GM21529 (cell line): ENCODE measurements around the gene ZNF629.

ENCODE experiments used
- ATAC-seq: cut with Tn5 transposase; IDR thresholded peaks from one replicate; pipeline ENCODE4 v1.9.1; 2021; ENCODE audit not compliant: unreplicated experiment

The ZNF629 gene

DNA sequence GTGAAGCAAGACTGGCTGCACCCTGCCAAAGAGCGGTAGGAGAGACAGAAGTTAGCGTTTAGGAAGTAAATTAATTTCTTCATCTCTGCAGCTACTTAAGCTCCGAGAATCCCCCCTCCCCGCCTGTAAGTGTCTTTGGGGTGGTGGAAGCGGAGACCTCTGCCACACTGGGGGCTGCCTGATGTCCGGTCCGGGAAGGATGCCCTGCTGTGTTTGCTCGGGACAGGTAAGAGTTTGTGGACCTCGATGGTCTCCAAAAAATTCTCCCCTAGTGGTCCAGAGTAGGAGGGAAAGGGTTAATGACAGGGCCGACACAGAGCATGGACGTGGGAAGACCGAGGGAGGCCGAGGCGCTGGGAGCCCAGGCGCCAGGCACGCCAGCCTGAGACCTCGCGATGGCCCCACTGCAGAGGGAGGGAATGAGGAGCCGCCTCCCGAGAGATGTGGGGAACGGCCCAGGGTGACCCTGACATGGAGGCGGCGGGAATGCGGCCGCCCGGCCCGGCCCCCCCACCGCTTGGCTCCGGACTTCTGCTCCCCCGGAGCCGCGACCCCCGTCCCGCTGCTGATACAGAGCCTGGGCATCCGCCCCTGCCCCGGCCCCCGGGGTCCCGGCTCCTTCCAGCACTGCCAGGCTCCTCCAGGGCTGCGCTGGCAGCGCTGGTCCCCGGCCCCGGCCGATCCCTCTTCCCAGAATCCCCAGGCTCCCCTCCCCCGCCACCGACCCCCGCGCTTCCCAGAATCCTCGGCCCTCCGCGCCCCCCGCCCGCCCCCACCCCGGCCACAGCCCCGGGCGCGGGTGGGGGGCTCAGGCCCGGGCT, 680 bp downstream of the ZNF629 start:
- no peak for ATAC-seq

DNA sequence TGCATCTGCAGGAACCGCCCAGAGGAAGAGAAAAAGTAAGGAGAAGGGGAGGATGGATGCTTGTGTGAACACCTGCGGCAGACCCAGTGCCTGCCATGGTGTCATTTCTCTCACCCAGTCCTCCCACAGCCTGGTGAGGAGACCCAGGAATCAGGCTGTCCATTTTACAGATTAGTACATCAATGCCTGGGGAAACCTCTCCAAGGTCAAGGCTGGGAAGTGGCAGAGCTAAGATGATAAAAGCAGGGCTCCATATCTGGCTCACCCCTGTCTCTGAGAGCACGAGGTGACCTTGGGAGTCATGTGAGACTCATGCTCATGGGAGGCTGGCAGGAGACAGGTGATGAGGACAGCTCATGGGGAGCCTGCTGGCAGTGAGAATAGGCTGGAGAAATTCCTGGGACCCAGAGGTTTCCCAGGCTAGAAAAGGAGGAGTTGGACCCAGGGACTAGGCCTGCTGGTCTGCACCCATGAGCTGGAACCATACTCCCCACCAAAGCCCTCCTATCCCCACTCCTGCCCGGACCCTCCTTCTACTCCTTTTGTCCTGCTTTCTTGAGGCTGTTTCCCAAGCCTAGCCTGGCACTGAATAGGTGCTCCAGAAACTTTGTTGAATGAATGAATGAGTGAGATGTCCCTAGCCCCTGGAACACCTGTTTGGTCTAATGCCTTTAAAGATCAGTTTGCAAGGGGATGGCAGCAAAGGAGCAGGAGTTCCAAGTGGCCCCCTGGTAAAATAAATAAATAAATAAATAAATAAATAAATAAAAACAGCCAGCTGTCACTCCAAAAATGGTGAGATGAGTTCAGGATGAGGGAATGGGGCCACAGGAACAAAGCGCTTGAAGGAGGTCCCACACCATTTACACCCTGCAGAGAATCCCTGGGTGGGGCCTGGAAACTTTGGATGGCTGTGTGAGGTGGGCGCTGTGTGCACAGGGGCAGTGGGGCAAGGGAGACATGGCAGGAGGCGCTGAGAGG, 1.6 kb downstream of the ZNF629 start:
- ATAC-seq: no peak

DNA sequence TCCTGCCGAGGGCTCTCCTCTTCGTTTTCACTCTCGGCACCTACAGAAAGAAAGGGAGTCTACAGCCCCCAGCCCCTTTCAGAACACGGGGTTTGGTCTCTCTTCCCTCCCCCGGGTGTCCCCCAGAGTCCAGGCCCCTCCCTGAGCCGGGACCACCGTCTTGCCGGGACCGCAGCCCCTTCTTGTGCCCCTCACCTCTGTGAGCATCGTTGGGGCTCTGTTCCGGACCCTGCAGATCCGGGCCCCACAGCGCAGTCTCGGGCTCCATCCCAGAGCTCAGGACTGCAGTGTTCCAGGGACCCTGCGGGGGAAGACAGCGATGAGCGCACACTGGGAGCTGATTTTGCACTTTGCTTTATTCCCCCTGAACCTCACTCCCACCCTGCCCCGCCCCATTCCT, 2.8 kb downstream of the ZNF629 start:
- ATAC-seq: no peak

DNA sequence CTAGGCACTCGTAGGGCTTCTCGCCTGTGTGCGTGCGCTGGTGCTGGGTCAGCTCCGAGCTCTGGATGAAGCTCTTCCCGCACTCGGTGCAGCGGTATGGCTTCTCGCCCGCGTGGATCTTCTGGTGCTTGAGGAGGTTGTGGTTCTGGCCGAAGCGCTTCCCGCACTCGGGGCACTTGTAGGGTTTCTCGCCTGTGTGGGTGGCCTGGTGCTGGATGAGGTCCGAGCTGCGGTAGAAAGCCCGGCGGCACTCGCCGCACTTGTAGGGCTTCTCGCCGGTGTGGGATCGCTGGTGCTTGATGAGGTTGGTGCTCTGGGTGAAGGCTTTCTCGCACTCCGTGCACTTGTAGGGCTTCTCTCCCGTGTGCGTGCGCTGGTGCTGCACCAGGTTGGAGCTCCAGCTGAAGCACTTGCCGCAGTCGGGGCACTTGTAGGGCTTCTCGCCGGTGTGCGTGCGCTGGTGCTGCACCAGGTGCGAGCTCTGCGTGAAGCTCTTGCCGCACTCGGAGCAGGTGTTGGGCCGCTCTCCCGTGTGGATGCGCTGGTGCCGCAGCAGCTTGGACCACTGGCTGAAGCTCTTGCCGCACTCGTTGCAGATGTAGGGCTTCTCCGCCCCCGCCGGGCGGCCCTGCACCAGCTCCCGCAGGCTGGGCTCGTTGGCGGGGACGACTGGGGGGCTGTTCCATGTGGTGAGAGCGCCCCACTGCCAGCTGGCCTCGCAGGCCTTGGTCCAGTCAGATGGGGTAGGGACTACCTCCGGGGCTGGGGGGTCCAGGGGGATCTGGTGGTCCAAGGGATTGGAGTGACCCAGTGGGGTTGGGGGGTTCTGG, 3.5 kb downstream of the ZNF629 start:
- no peak for ATAC-seq

DNA sequence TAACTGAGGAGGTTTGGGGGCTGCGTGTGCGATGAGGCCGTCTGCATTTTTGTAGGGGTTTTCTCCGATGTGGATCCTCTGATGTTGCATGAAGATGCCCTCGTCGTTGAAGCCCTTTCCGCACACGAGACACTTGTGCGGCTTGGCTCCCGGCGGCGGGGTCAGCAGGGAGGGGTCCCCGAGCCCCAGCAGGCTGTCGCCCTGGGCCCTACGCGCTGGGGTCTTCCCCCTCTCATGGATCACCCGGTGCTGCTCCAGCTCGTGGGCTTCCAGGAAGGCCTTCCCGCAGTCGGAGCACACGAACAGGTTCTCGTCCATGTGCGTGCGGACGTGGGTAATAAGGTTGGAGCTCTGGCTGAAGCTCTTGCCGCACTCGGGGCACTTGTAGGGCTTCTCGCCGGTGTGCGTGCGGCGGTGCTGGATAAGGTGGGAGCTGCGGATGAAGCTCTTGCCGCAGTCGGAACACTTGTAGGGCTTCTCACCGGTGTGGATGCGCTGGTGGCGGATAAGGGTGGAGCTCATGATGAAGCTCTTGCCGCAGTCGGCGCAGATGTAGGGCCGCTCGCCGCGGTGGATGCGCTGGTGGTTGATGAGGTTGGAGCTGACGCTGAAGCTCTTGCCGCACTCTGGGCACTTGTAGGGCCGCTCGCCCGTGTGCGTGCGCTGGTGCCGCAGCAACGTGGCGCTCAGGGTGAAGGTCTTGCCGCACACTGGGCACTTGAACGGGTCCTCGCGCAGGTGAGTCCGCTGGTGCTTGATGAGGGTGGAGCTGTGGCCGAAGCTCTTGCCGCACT, 4.3 kb downstream of the ZNF629 start:
- ATAC-seq: no peak

DNA sequence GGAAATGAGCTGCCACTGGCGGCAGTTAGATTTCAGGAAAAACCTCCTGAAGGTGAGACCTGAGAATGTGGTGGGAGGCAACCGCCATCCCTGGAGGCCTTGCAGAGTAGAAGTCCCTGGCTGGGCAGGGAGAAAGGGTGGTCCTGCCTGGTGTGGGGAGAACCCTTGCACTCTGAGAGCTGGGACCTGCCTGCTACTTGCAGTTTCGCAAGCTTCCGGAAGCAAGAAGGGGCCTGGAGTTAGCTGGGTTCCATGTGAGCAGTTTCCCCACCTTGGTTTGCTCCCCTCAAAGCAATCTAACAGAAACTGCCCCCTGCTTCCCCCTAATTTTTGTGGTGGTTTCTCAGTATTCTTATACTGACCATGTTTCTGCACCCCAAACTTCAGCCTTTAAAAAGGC, 6.5 kb downstream of the ZNF629 start:
- ATAC-seq: no peak

DNA sequence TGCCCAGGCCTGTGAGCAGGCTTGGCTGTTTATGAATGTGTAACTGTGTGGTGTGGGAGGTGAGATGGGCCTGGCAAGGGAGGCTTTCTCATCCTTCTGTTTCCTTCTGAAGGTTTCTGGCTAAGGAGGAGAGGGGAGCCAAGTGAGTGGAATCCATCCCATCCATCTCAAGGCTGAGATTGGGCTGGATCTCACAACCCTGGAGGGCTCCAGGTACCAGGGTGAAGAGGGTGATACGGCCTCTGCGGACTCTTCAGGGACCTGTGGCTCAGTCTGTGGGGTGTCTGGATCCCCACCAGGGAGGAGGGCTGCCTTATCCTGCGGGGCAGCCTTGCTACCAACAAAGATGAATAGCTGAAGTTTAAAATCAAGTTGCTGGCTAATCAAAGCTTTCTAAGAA, 7.0 kb downstream of the ZNF629 start:
- no peak for ATAC-seq

DNA sequence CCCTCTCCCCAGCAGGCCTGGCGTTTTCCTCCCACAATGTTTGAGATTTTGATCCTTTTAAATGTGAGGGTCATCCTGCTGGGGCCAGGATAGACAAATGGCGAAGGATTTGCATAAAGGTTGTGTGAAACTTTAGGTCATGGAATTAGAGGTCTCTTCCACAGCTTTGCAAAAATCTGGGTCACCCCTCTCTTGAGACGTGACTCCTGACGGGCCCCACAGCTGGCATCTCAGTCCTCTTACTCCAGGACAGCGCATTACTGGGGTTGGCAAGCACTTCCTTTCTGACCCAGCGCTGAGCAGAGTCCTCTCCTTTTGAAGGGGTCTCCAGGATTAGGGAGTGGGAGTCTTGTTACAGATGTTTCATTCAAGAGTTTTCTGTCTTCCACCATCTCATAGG, 7.4 kb downstream of the ZNF629 start:
- no peak for ATAC-seq

DNA sequence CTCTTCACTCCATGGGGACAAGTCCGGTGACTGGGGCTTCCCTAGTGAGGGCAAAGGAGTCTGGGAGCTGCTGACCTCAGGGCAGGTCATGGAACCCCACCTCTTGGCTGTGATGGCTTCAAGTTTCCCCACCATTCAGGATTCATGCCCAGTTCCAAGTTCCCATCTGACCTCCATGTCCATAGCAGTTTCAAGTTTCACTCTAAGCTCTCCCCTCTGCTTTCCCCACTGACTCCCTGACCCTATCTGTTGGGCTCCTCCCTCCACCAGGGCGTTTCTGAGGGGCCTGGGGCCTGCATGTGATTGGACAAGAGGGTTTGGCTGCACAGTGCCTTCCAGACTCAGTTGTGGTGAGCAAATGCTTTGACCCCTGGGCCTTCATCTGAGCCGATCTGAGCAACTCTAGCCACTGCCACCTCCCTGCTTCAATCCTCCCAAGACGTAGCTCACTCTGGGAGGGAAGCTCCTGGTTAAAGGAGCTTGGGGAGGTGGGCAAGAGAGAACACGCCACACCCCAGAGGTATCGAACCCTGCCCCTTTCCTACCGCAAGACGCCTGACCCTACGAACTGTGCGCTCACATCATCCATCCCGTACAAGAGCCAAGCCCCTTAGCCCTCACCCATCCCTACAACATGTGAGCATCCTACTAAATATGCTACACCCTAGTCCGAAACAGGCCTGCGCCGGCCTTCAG, 8.3 kb downstream of the ZNF629 start:
- ATAC-seq: no peak

DNA sequence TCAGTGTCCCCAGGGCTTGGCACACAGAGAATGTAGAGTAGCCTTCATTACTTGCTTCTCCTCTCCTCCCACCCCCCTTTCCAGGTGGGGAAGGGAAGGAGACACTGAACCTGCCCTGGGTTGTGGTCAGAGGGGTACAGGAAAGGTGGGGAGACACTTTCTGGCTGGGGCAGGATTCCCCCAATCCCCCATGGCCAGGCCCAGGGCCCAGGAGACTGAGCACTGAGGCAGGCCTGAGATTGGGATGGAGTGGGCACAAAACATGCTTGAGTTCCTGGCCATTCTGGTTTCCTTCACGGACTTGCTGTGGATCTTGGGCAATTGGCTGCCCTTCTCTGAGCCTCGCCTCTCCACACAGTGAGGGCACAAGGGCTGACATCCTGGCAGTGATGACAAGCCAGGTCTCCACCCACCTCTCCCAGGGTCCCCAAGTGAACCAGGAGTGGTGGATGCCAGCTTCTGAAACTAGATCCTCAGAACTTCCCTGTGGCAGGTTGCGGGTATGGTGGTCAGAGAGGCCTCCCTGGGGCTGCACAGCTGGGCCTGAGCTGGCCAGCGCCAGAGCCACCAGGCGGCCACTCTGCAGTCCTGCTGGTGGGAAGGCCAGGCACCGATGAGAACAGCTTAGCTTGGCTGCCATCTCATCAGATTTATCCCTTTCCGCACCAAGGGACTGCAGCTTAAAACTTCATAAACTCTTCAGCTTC, 9.3 kb downstream of the ZNF629 start:
- ATAC-seq: no peak

DNA sequence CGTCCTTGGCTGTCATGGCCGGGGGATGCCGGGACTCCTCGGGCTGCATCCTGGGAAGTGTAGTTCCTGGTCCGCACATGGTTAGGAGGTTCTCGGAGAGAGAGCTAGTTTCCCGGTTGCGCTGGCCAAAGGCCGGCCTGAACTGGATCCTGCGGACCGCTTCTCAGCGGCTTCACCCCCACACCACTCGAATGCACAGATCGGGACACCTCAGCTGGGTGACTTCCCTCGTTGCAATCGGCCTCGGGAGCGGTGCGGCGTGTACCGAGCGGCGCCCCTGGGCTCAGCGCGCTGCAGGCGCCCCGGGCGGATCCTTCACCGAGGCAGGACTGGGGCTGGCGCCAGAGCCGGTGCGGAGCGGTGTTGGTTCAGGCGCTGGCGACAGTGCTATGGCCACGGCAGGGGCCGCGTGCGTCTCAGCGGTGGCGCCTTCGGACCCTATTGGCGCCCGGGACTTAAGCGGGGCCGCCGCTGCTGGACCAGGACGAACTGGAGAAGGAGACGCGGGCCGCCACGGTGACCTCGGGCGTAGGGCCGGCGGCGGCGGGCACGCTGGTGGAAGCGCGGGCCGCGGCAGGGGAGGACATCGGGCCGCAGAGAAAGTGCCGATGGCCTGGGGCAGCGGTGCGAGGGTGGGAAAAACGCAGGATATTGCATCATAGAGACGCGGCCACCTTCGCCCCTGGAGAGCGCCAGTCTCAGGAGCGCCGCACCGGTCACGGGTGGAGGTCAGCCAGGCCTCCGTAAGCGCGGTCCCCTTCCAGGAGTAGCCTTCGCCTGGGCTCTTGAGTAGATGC, 11.4 kb downstream of the ZNF629 start:
- peak; percentile 67 for ATAC-seq

DNA sequence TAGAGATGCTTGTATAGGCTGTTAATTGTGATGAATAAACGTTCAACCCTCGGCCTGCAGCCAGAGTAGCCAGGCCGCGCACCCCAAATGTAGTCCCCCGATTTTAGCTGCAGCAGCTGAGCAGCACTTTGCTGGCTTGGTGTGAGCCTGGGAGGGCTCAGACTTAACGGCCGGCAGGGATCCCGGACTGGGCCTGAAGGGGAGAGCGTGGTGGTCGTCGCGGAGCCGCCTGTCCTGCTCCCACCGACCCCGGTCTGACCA, 11.9 kb downstream of the ZNF629 start:
- no peak for ATAC-seq

DNA sequence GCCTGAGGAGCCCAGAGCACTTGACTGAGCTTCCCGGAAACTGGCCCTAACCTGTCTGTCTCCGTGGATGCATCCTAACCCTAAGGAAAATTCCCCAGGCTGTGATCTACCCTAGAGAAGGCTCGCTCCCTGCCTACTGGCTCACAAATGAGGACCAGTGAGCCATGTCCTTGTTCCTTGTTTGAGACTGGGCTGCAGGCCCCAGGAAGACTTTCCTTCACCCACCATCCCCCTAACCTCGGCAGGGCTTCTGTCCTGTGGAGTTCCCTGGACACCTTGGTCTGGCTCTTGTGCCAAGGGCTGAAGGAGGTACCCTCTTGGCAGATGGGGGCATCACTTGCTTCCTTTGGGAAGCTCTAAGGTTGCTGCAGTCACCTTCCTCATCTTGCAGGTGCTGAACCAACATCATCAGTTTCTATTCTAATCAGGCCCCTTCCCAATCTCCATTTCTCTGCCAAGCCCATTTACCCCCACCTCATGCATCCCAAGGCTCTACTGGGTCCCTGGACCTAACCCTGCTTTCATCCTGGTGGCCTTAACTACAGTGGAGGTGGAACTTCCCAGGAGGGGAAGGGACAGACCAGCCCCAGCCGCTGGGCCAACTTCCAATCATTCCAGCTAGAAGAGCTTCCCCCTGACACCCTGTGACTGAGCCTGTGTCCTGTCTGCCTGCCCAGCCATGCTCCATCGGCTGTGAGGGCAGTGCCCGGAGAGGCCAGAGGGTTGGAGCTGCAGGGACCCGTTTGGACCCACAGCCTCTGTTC, 12.5 kb downstream of the ZNF629 start:
- no peak for ATAC-seq

DNA sequence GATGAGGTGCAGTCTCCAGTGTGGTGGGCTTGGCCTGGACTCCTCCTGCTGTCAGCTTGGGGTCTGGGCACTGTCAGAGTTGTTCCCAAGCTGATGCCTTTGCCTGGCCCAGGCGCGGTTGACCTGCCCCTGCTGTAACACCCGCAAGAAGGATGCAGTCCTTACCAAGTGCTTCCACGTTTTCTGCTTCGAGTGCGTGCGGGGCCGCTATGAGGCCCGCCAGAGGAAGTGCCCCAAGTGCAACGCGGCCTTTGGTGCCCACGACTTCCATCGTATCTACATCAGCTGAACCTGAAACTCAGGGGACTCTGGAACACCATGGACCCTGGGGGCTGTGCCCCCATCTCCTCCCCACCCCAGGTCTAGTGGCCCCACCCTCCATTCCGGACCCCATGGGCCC, 13.2 kb downstream of the ZNF629 start:
- no peak for ATAC-seq

DNA sequence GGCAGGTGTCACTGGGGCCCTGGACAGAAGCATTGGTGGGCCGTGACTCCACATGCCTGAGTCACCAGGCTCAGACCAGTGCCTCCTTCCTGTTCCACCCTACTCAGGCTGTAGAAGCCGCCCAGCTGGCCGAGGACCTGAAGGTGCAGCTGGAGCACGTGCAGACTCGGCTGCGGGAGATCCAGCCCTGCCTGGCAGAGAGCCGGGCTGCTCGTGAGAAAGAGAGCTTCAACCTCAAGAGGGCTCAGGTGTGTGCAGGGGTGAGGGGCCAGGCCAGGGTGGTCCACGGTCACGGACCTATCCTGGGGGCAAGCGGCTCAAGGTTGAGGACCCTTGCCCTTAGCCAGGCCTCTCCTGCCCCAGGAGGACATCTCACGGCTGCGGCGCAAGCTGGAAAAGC, 15.3 kb downstream of the ZNF629 start:
- ATAC-seq: no peak

DNA sequence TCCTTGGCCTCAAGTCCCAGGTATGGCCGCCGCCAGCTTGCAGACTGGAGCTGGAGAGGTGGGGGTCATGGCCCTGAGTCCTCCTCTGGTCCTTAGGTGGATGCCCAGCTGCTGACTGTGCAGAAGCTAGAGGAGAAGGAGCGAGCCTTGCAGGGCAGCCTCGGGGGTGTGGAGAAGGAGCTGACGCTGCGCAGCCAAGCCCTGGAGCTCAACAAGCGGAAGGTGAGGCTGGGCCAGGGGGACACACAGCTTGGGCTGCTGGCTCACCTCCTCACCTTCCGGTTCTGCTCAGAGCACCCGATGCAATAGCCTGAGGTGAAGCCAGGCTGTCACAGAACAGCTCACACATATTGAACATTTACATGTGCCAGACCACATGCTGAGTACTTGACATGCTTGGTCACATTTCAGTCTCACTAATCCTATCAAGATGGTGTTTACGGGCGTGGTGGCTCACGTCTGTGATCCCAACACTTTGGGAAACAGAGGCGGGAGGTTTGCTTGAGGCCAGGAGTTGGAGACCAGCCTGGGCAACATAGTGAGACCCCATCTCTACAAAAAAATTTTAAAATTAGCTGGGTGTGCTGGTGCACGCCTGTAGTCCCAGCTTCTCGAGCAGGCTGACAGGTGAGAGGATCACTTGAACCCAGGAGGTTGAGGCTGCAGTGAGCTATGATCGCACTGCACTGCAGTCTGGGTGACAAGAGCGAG, 17.5 kb downstream of the ZNF629 start:
- no peak for ATAC-seq

DNA sequence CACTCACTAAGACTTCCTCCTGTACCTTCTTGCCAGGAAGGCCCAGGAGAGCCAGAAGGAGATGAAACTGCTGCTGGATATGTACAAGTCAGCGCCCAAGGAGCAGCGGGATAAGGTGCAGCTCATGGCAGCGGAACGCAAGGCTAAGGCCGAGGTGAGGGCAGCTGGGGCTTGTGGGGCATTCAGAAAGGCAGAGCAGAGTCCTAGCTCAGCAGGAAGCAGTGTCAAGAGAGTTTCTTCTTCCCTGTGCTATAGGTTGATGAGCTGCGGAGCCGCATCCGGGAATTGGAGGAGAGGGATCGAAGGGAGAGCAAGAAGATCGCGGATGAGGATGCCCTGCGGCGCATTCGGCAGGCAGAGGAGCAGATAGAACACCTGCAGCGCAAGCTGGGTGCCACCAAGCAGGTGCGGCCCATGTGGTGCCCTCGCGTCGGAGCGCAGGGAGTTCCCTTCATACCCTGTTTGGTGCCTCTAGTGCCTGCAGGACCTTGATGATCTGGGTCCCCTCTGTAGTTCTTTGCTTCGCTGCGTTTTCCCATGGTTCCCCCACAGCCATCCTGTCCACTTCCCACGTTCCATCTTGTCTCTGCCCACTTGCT, 18.3 kb downstream of the ZNF629 start:
- no peak for ATAC-seq
